ENCODE measurements around the gene TANC1. TPM values are rescaled to one million over a fixed set of nuclear protein-coding genes. Genes with fewer than 3 reads are reported as not detected.

TANC1 gene
- total RNA-seq, 2 experiments from 2014 or later = 0.70 to 0.92 TPM

DNA sequence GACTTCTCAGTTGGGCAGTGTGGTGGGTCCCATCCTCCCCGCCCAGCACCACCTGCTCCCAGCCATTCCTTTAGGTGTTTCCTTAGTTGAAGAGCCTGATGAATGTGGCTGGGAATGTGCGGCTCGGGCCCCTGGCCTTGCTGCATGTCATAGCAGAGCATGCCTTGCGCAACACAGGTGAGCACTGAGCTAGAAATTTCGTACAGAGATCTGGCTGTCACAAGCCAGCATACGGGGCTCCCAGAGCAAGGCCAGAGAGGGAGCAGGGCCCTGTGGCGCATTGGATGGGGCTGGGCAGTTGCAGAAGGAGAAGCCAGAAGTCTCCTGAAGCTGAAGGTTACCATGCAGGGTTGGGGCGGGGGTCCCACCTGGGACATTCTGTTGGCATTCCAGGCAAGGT, 188.4 kb downstream of the TANC1 start:
- CTCF ChIA-PET = no interaction called here
- POLR2A ChIA-PET = no interaction called here
- Mint-ChIP-seq H3K4me3 (no peak overlapping the region), H3K27ac (no peak overlapping the region), H3K36me3 (ENCODE audit: low read depth) (no peaks in the 10 kb centered on the region), H3K9me3 (no peaks in the 10 kb centered on the region), H3K27me3 (no peaks in the 10 kb centered on the region), H3K4me1 (ENCODE audit: low read depth) (peaks cover 22% of the 10 kb centered on the region)
- TF ChIP-seq, protein P1, sequence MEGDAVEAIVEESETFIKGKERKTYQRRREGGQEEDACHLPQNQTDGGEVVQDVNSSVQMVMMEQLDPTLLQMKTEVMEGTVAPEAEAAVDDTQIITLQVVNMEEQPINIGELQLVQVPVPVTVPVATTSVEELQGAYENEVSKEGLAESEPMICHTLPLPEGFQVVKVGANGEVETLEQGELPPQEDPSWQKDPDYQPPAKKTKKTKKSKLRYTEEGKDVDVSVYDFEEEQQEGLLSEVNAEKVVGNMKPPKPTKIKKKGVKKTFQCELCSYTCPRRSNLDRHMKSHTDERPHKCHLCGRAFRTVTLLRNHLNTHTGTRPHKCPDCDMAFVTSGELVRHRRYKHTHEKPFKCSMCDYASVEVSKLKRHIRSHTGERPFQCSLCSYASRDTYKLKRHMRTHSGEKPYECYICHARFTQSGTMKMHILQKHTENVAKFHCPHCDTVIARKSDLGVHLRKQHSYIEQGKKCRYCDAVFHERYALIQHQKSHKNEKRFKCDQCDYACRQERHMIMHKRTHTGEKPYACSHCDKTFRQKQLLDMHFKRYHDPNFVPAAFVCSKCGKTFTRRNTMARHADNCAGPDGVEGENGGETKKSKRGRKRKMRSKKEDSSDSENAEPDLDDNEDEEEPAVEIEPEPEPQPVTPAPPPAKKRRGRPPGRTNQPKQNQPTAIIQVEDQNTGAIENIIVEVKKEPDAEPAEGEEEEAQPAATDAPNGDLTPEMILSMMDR (IDR thresholded peaks at IDR 0.05) = no peak
- intact Hi-C loops (cut with micrococcal nuclease) = no loop called here
- DNase-seq = no peak
- ATAC-seq = no peak

DNA sequence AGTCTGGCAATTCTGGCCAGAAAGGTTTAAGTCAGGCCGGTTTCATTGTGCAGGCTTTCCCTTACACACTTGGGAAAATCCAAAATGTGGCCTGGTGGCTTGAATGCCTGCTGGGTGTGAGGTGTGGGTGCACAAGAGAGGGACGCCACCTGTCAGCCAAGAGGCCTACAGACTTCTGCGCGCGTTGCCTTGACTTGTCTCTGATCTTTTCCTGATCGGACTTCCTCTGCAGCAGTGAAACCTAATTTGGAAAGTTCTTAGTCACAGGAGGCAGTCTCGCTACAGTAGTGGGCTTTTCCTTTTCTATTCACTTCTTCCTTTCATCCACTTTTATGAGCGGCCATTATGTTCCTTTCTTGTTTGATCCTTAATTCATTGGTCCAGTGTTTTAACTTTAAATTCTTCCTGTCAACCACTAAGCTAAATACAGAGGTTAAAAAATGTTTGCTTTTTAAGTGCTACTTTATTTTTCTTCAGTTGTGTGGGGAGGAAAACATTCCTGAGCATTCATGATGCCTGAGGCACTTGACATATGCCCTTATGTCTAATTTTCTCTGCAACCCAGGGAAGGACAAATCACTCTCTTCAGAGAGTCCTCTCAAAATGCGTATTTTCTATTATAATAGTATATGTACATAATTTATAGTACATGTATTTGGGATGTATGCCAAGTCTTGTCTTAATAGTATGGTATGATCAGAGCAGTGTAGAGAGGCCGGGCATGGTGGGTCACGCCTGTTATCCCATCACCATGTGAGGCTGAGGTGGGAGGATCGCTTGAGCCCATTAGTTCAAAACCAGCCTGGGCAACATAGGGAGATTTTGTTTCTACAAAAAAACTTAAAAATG, 189.1 kb downstream of the TANC1 start:
- H3K27ac Mint-ChIP-seq = no peak overlapping the region
- peak; percentile 18 for DNase-seq
- no peaks in the 10 kb centered on the region for H3K9me3 Mint-ChIP-seq
- no peaks in the 10 kb centered on the region for H3K36me3 Mint-ChIP-seq (ENCODE audit: low read depth)
- ATAC-seq = peak; percentile 34
- intact Hi-C loops (cut with micrococcal nuclease) = no loop called here
- H3K27me3 Mint-ChIP-seq = no peaks in the 10 kb centered on the region
- TF ChIP-seq, protein P1 (IDR thresholded peaks at IDR 0.05) = no peak
- POLR2A ChIA-PET = no interaction called here
- no peak overlapping the region for H3K4me3 Mint-ChIP-seq
- CTCF ChIA-PET = interaction anchor here (0.6 to 1.6 kb wide), 2 partner anchors 10 to 43 kb away, joined by 3 read pairs; no protein-coding TSS in a partner anchor
- peaks cover 22% of the 10 kb centered on the region for H3K4me1 Mint-ChIP-seq (ENCODE audit: low read depth)

DNA sequence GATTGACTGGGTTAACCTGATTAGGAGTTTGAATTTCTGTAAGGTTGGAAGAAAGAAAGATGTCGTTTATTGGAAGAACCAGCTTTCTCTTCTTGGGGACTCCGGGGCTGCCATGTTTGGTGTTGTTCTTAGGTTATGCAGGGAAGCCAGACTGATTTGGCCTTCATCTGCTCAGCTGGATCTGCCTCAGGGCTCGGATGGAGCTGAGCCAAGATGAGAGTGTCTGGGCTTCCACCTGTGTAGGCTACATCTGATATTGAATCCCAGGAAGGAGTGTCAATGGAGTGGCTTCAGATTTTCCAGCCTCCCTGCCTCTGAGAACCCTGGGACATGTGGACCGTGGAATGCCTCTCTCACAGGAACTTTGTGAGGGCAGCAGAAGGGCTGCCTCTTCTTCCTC, 192.0 kb downstream of the TANC1 start:
- no peak for ATAC-seq
- CTCF ChIA-PET = no interaction called here
- no peak overlapping the region for H3K27ac Mint-ChIP-seq

DNA sequence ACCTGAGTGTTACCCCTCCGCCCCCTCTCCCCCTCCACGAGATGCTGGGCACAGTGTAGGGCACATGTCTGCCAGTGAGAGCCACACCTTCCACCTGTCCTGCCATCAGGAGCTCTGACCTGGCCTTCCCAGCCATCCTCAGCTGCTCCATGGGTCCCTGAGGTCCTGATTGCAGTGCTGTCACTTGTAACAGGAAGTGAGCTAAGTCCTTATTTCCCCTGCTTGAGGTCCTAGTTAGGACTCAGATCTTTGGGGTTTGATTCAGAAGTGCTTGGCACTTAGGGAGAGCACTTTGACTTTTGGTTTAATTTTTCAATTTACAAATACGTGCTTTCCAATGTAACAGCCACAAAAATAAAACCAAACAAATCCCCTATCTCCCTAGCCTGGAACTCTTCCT, 192.5 kb downstream of the TANC1 start:
- Mint-ChIP-seq H3K4me1 (ENCODE audit: low read depth) (peaks cover 13% of the 10 kb centered on the region), H3K27ac (no peak overlapping the region), H3K27me3 (no peaks in the 10 kb centered on the region), H3K9me3 (no peaks in the 10 kb centered on the region), H3K4me3 (no peak overlapping the region), H3K36me3 (ENCODE audit: low read depth) (no peaks in the 10 kb centered on the region)
- intact Hi-C loops (cut with micrococcal nuclease) = no loop called here
- CTCF ChIA-PET = no interaction called here
- TF ChIP-seq, protein P1 (IDR thresholded peaks at IDR 0.05) = no peak
- POLR2A ChIA-PET = no interaction called here
- no peak for ATAC-seq
- DNase-seq = no peak

More for the DNA sequence above, 192.0 kb downstream of the TANC1 start:
- no peak overlapping the region for H3K4me3 Mint-ChIP-seq
- H3K27me3 Mint-ChIP-seq = no peaks in the 10 kb centered on the region
- H3K4me1 Mint-ChIP-seq (ENCODE audit: low read depth) = peaks cover 13% of the 10 kb centered on the region
- POLR2A ChIA-PET = no interaction called here
- DNase-seq = no peak
- H3K36me3 Mint-ChIP-seq (ENCODE audit: low read depth) = no peaks in the 10 kb centered on the region
- TF ChIP-seq, protein P1 (IDR thresholded peaks at IDR 0.05) = no peak
- intact Hi-C loops (cut with micrococcal nuclease) = no loop called here
- no peaks in the 10 kb centered on the region for H3K9me3 Mint-ChIP-seq

DNA sequence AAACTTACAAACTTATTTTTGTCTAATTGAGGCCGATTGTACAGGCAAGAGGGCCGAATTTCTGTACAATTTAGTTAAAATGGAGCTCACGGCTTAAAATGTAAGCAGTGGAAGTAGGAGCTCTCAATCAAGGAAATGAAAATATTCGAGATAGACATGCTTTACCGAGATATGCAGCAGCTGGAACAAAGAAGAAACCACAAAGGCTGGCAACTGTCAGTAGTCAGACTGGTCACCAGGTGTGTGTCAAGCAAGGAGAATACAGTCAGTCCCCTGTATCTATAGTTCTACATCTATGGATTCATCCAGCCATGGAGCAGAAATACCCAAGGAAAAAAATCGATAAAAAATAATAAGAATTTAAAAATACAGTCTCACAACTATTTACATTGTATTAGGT, 195.5 kb downstream of the TANC1 start:
- ATAC-seq = no peak
- no peak overlapping the region for H3K4me3 Mint-ChIP-seq
- H3K4me1 Mint-ChIP-seq (ENCODE audit: low read depth) = peaks cover 4% of the 10 kb centered on the region
- no peaks in the 10 kb centered on the region for H3K27me3 Mint-ChIP-seq
- TF ChIP-seq, protein P1 (IDR thresholded peaks at IDR 0.05) = no peak
- intact Hi-C loops (cut with micrococcal nuclease) = no loop called here
- no peak overlapping the region for H3K27ac Mint-ChIP-seq
- no peaks in the 10 kb centered on the region for H3K36me3 Mint-ChIP-seq (ENCODE audit: low read depth)
- ChIA-PET POLR2A (no interaction called here), CTCF (interaction anchor here (0.7 to 1.2 kb wide), 3 partner anchors 12 to 45 kb away, joined by 3 read pairs; no protein-coding TSS in a partner anchor)
- no peak for DNase-seq
- H3K9me3 Mint-ChIP-seq = peaks cover 2% of the 10 kb centered on the region
